HepG2 (cell line): Measurements from ENCODE around the gene IQGAP2.

Source experiments
- ATF3 ChIP-seq: sonication (generic); formaldehyde crosslinking; IDR thresholded peaks from 2 replicates; pipeline ENCODE4 v1.4.0; 2020; ENCODE audit warnings: missing genetic modification reagents
- BRCA1 ChIP-seq: sonication (generic); formaldehyde crosslinking; IDR thresholded peaks from 2 replicates; pipeline ENCODE4 v1.4.0; 2020; ENCODE audit warnings: missing genetic modification reagents
- NFIC ChIP-seq: IDR thresholded peaks from 2 replicates; pipeline ENCODE4 v1.6.1; 2012; ENCODE audit warnings: mild to moderate bottlenecking, low read length, inconsistent platforms
- SP1 ChIP-seq, 2 experiments: fragments of 450-650 bp in 1 of 2; sonication (generic) in 1 of 2; formaldehyde crosslinking in 1 of 2; IDR thresholded peaks; 2 replicates each; pipeline versions ENCODE4 v1.4.0 to v1.6.1; 2016 to 2020; ENCODE audit warnings: missing genetic modification reagents in 1 of 2

GRCh38 chr5:76576996-76577395 is 173.9 kb downstream of the IQGAP2 start:
- no peak for TF ChIP-seq SP1 (IDR thresholded peaks at IDR 0.05)
- TF ChIP-seq SP1 (CRISPR knock-in tag; IDR thresholded peaks at IDR 0.05) = no peak
- no peak for TF ChIP-seq NFIC
- TF ChIP-seq BRCA1 (CRISPR knock-in tag) = no peak
- TF ChIP-seq ATF3 = no peak
